HG02840 (cell line): Measurements from ENCODE around the gene HPD.
A peak's percentile ranks its signal among the peaks of the same experiment; 100 is the strongest.

Experiments
- ATAC-seq: cut with Tn5 transposase; IDR thresholded peaks from one replicate; pipeline ENCODE4 v1.9.1; 2021; ENCODE audit warnings: mild to moderate bottlenecking, moderate library complexity, moderate number of reproducible peaks; ENCODE audit not compliant: unreplicated experiment, low FRiP score

HPD gene

GRCh38 chr12:121812320-121812871 lies 46.3 kb downstream of the HPD start:
- no peak for ATAC-seq

GRCh38 chr12:121811434-121812319 lies 47.0 kb downstream of the HPD start:
- no peak for ATAC-seq

GRCh38 chr12:121810833-121811433 lies 47.7 kb downstream of the HPD start:
- ATAC-seq = no peak

GRCh38 chr12:121810234-121810817 lies 48.3 kb downstream of the HPD start:
- ATAC-seq = no peak

GRCh38 chr12:121809712-121810116 lies 48.9 kb downstream of the HPD start:
- ATAC-seq = no peak

GRCh38 chr12:121808623-121809022 lies 50.0 kb downstream of the HPD start:
- no peak for ATAC-seq

GRCh38 chr12:121807642-121808347 lies 50.9 kb downstream of the HPD start:
- ATAC-seq = no peak

GRCh38 chr12:121806546-121807423 lies 51.9 kb downstream of the HPD start:
- no peak for ATAC-seq

- no peak for ATAC-seq
These were observed 52.6 kb downstream of the HPD start for GRCh38 chr12:121806009-121806545.

- no peak for ATAC-seq
These were observed 53.3 kb downstream of the HPD start for GRCh38 chr12:121805171-121806008.

GRCh38 chr12:121804417-121805111 lies 54.1 kb downstream of the HPD start:
- no peak for ATAC-seq

GRCh38 chr12:121803861-121804416 lies 54.7 kb downstream of the HPD start, which contains the start of gene SETD1B:
Gene SETD1B, plus strand, starts transcription at chr12:121804009. Its CDS starts 729 bp downstream, at chr12:121804738.
- ATAC-seq = no peak

GRCh38 chr12:121802843-121803698 lies 55.6 kb downstream of the HPD start:
- peak; percentile 44 for ATAC-seq

- ATAC-seq = no peak
These were observed 56.2 kb downstream of the HPD start for GRCh38 chr12:121802485-121802842.

GRCh38 chr12:121801595-121802484 lies 56.8 kb downstream of the HPD start:
- ATAC-seq = no peak
